Uterus (tissue), 2 donors: ENCODE data around the gene GPALPP1.

Experiments used
- POLR2A ChIP-seq, 2 donors: fragments of 450-650 bp; IDR thresholded peaks; one replicate each; pipeline ENCODE4 v1.6.1; 2016; ENCODE audit warnings: antibody characterized with exemption in 2 of 2, mild to moderate bottlenecking in 1 of 2, moderate library complexity in 1 of 2
- TF ChIP-seq, protein P1 (sequence below), 4 experiments: fragments of 200-600 bp in 2 of 4; fragments of 450-650 bp in 2 of 4; sonication (generic) in 2 of 4; IDR thresholded peaks; one replicate each; pipeline ENCODE4 v1.5.1; 2016 to 2019; ENCODE audit warnings: antibody characterized with exemption in 4 of 4, mild to moderate bottlenecking in 2 of 4, moderate library complexity in 1 of 4

GRCh38 chr13:44961997-44962396 is 27.3 kb upstream of the GPALPP1 start:
- TF ChIP-seq, protein P1, sequence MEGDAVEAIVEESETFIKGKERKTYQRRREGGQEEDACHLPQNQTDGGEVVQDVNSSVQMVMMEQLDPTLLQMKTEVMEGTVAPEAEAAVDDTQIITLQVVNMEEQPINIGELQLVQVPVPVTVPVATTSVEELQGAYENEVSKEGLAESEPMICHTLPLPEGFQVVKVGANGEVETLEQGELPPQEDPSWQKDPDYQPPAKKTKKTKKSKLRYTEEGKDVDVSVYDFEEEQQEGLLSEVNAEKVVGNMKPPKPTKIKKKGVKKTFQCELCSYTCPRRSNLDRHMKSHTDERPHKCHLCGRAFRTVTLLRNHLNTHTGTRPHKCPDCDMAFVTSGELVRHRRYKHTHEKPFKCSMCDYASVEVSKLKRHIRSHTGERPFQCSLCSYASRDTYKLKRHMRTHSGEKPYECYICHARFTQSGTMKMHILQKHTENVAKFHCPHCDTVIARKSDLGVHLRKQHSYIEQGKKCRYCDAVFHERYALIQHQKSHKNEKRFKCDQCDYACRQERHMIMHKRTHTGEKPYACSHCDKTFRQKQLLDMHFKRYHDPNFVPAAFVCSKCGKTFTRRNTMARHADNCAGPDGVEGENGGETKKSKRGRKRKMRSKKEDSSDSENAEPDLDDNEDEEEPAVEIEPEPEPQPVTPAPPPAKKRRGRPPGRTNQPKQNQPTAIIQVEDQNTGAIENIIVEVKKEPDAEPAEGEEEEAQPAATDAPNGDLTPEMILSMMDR (IDR thresholded peaks at IDR 0.05) = no peak
- TF ChIP-seq POLR2A (IDR thresholded peaks at IDR 0.05) = no peak
